Muscle layer of duodenum (tissue), 2 donors: ENCODE measurements around the gene CCNQ.

Source experiments
- H3K27ac ChIP-seq: one replicate; pipeline ENCODE4 v1.7.0; 2013; ENCODE audit warnings: mild to moderate bottlenecking, low read length
- H3K27me3 ChIP-seq: one replicate; pipeline ENCODE4 v1.7.0; 2013; ENCODE audit warnings: low read depth, mild to moderate bottlenecking, control low read depth, low read length
- H3K36me3 ChIP-seq, 2 donors: one replicate each; pipeline ENCODE4 v1.7.0; 2013; ENCODE audit warnings: low read length in 2 of 2, control low read depth in 1 of 2, mild to moderate bottlenecking in 1 of 2; ENCODE audit not compliant: insufficient read depth in 2 of 2, control insufficient read depth in 1 of 2
- H3K4me1 ChIP-seq, 2 donors: one replicate each; pipeline ENCODE4 v1.7.0; 2013; ENCODE audit warnings: low read length in 2 of 2, mild to moderate bottlenecking in 2 of 2, control low read depth in 1 of 2, moderate library complexity in 1 of 2; ENCODE audit not compliant: insufficient read depth in 2 of 2, control insufficient read depth in 1 of 2
- H3K4me3 ChIP-seq, 2 donors: one replicate each; pipeline ENCODE4 v1.7.0; 2013; ENCODE audit warnings: low read length in 2 of 2, low read depth in 1 of 2, mild to moderate bottlenecking in 1 of 2
- H3K9me3 ChIP-seq, 2 donors: one replicate each; pipeline ENCODE4 v1.7.0; 2013; ENCODE audit warnings: low read length in 2 of 2, control low read depth in 1 of 2, mild to moderate bottlenecking in 1 of 2; ENCODE audit not compliant: control insufficient read depth in 1 of 2
- donor health status: healthy.

The CCNQ gene

DNA sequence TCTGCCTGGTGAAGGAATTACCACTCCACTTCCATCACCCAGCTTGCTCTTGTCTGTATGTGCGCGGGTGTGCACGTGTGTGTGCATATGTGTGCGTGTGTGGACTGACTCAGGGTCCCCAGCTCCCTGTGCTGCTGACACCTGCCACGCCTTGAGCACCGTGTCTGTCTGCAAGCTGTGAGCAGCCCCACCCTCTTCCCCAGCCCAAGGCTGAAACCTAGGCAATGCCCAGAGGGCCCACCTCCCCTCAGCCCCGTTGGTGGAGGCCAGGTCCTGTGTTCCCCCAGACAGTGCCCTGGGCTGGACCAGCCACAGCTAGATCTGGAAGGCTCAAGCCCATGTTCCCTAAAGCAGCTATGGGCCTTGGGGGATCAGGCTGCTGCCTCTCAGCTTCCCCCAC is 2.0 kb upstream of the CCNQ start:
- peaks cover 0 to 14% of the 10 kb centered on the region in 2 donors for H3K4me1 ChIP-seq
- H3K4me3 ChIP-seq: no peak overlapping the region
- H3K36me3 ChIP-seq: no peaks in the 10 kb centered on the region
- H3K27ac ChIP-seq: no peak overlapping the region
- no peaks in the 10 kb centered on the region for H3K9me3 ChIP-seq
- no peaks in the 10 kb centered on the region for H3K27me3 ChIP-seq

- Histone ChIP-seq H3K4me3 (peak overlapping the region; percentile 70 to 72), H3K27me3 (no peaks in the 10 kb centered on the region), H3K36me3 (peaks cover 0 to under 1% of the 10 kb centered on the region in 2 donors), H3K4me1 (peaks cover 0 to 14% of the 10 kb centered on the region in 2 donors), H3K9me3 (no peaks in the 10 kb centered on the region), H3K27ac (no peak overlapping the region)
Observed at GRCh38 chrX:153600032-153600373, 1.1 kb upstream of the CCNQ start.

DNA sequence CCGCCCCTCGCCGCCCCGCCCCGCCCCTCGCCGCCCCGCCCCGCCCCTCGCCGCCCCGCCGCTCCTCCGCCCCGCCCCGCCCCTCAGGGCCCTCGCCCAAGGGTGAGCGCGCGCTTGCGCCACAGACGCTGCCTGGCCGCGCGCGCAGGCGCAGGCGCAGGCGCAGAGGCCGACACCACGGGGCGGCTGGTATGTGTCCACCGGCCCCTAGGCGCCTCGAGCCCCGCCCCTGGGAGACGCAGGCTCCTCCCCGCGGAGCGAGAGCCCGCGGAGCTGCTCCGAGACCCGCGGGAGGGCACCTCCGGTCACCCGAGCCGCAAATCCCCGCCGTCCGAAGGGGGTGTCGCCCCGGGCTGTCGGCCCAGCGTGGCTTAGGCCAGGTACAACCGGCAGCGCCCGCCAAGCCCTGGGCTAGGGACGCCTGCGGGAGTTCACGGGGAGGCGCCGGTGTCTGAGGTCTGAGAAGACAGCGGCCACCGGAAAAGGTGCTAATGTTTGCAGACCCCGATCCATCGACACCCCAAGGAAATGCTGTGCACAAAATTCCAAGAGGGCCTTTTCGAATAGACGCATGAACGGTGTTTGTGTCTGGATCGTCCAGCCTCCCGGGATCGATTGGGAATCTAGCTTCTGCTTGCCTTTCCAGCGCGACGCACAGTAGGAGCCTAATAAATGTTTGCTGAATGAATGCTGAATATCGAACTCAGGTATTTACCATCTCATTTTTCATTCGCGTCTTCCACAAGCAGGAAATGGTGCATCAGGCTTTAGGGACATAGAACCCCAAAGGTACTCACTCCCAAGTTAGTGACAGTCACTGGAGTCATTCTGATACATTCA is 473 bp upstream of the CCNQ start:
- peaks cover 3 to 7% of the 10 kb centered on the region in 2 donors for H3K36me3 ChIP-seq

GRCh38 chrX:153596981-153597750 is 1.8 kb downstream of the CCNQ start:
- H3K9me3 ChIP-seq: no peaks in the 10 kb centered on the region
- H3K4me3 ChIP-seq: no peak overlapping the region
- peaks cover 0 to 14% of the 10 kb centered on the region in 2 donors for H3K4me1 ChIP-seq
- no peak overlapping the region for H3K27ac ChIP-seq
- H3K36me3 ChIP-seq: peaks cover 4 to 26% of the 10 kb centered on the region in 2 donors
- no peaks in the 10 kb centered on the region for H3K27me3 ChIP-seq

More for the DNA sequence above, 473 bp upstream of the CCNQ start:
- Histone ChIP-seq H3K27me3 (no peaks in the 10 kb centered on the region), H3K4me3 (peak overlapping the region; percentile 70 to 72), H3K9me3 (no peaks in the 10 kb centered on the region), H3K27ac (no peak overlapping the region), H3K4me1 (peaks cover 0 to 14% of the 10 kb centered on the region in 2 donors)

DNA sequence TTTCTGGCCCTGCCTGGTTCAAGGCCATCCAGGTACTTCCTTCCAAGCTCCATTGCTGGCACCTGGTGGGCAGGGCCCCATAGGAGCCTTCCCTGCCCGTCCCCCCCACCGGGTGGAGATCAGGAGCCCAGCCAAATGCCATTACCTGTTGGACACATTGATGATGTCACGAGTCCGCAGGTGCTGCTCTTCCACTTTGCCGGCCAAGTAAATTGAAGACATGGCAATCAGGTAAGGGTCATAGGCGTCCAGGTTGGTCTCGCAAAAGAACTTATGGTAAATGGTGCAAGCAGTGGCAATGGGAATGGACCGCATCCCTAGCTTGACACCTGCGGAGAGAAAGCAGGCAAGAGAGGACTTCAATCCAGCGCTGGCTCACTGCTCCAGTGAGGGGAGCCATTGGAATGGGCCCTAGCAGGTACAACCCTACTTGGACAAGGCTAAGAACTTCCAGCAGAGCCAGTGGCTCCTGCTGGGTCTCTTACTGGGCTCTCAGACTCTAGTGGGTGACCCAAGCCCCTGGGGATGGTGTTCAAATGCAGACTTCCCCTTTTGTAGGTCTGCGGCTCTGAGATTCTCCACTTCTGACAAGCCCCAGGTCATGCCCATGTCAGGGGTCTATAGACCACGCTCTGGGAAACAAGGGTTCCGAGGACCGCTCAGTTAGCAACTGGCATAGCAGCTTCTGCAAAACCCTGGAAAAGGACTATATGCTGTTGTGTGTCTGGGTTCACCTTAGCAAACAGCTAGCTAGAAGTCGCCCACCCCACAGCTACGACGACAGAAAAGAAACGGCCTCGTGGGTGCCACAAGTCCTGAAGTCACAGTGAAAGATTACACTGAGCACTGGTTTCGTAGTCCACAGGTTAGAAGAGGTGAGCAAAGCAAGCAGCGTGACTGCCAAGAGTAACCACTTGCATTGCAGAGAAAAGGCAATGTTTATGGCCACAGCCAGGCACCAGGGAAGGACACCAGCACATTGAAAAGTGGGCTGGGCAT is 2.8 kb downstream of the CCNQ start:
- Histone ChIP-seq H3K4me3 (no peak overlapping the region), H3K27me3 (no peaks in the 10 kb centered on the region), H3K9me3 (no peaks in the 10 kb centered on the region), H3K36me3 (peaks cover 4 to 36% of the 10 kb centered on the region in 2 donors), H3K4me1 (peaks cover 0 to 14% of the 10 kb centered on the region in 2 donors), H3K27ac (no peak overlapping the region)

DNA sequence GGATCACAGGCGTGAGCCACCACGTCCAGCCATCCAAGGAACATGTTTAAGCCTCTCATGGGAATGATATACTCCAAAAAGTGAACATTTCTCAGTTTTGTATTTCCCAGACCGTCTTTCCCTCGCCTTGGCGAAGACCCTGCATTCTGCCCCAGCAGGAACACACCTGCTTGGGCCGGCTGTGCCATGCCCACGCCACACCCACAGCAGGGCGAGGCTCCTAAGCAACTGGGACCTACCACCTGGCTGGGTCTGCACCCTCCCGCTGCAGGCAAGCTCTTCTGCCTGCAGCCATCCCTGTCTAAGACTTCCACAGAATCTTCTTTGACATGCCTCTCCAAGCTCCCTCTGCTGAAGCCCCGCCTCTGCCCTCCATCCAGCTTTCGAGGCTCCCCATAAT is 3.6 kb downstream of the CCNQ start:
- Histone ChIP-seq H3K9me3 (no peaks in the 10 kb centered on the region), H3K27me3 (no peaks in the 10 kb centered on the region), H3K4me1 (peaks cover 0 to 6% of the 10 kb centered on the region in 2 donors), H3K27ac (no peak overlapping the region), H3K36me3 (peaks cover 4 to 44% of the 10 kb centered on the region in 2 donors), H3K4me3 (no peak overlapping the region)

DNA sequence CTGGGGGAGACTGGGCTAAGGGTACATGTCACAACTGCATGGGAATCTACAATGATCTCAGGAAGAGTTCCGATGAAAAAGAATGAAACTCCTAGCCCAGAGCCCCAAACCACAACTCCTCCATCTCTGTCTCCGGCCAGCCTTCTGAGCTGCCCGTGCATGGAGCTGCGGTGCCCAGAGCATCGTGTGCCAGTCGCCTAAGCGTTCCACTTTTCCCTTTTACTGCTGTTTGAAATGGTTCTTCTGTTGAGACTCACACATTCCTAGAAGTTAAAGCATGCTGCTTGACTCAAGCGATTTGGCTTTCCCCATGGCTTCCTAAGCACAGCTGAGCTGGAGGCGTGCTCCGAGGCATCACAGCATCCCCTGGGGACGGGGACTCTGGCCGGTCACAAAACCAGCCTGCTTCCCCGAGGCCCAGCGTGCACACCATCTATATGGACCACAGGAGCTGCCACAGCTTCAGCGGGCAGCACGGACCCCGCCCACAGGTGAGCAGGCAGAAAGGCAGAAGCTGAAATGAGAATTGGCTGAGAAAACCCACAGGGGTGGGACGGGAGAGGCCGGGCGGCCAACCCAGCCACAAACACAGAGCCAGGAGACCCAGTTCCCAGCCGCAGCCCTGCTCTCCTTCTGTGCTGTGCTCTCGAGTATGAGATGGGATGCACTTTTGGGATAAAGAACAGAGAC is 5.0 kb downstream of the CCNQ start:
- Histone ChIP-seq H3K9me3 (no peaks in the 10 kb centered on the region), H3K27me3 (no peaks in the 10 kb centered on the region), H3K27ac (no peak overlapping the region), H3K4me3 (no peak overlapping the region), H3K36me3 (peaks cover 4 to 45% of the 10 kb centered on the region in 2 donors), H3K4me1 (no peaks in the 10 kb centered on the region)

- Histone ChIP-seq H3K9me3 (no peaks in the 10 kb centered on the region), H3K27me3 (no peaks in the 10 kb centered on the region), H3K36me3 (peaks cover 4 to 53% of the 10 kb centered on the region in 2 donors), H3K4me1 (no peaks in the 10 kb centered on the region), H3K27ac (no peak overlapping the region), H3K4me3 (no peak overlapping the region)
Observed at GRCh38 chrX:153592966-153593688, 5.8 kb downstream of the CCNQ start.

DNA sequence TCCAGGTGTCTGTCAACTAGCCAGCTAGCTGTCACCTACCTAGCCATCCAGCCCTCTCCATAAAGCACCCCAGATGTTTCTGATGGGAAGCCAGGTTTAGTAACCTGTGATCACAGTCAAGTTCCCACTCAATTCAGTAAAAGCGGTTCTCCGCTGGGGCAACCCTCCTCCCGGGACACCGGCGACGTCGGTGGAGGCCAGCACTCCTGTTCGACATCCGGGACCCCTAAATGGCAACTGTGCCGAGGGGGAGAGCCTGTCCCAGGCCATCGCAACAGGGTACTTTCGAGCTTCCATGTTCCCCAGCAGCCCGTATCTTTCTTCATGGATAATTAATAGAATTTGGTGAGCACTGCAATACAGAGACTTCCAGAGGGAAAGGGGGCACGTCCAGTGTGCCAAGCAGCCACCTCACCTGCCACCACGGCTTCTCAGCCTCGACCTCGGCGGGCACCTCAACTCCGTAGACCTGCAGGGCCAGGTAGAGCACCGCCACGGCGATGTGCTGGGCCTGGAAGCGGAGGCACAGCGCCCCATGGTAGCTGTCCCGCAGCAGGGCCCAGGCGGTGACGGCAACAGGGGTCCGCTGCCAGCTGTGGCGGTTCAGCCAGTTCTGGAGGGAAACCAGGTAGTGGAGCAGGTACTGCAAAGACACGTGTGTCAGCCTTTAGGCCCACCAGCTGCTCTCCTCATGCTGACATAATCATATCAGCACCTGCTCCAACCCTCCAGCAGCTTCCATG is 6.7 kb downstream of the CCNQ start:
- H3K27ac ChIP-seq: no peak overlapping the region
- H3K4me3 ChIP-seq: no peak overlapping the region
- H3K9me3 ChIP-seq: no peaks in the 10 kb centered on the region
- no peaks in the 10 kb centered on the region for H3K27me3 ChIP-seq
- H3K4me1 ChIP-seq: no peaks in the 10 kb centered on the region
- H3K36me3 ChIP-seq: peaks cover 11 to 62% of the 10 kb centered on the region in 2 donors
